ENCODE results near the gene SP8.

GRCh38 chr7:20831451-20831850 is 44.8 kb upstream of the SP8 start:
- no peak for TF ChIP-seq CTCF (IDR thresholded peaks at IDR 0.05; ENCODE audit: insufficient read depth, low read depth, low read length)
- TF ChIP-seq EZH2 (IDR thresholded peaks at IDR 0.05; ENCODE audit: insufficient read depth, low read length) = no peak

All from astrocyte (in vitro differentiated cells and primary cell).